Ishikawa (cell line): ENCODE results near the gene ZBTB47.

Source experiments
- CEBPB ChIP-seq: IDR thresholded peaks from 2 replicates; pipeline ENCODE4 v1.6.1; 2012
- CREB1 ChIP-seq: IDR thresholded peaks from 2 replicates; pipeline ENCODE4 v1.6.1; 2012; ENCODE audit warnings: low read depth
- EP300 ChIP-seq: IDR thresholded peaks from 2 replicates; pipeline ENCODE4 v1.6.1; 2012; ENCODE audit warnings: borderline replicate concordance
- REST ChIP-seq: IDR thresholded peaks from 2 replicates; pipeline ENCODE4 v1.6.1; 2012; ENCODE audit warnings: low read depth, mild to moderate bottlenecking
- TAF1 ChIP-seq: IDR thresholded peaks from 2 replicates; pipeline ENCODE4 v1.6.1; 2012; ENCODE audit warnings: low read depth, mild to moderate bottlenecking
- TCF12 ChIP-seq: IDR thresholded peaks from 2 replicates; pipeline ENCODE4 v1.6.1; 2012; ENCODE audit warnings: low read depth
- YY1 ChIP-seq: IDR thresholded peaks from 2 replicates; pipeline ENCODE4 v1.6.1; 2012; ENCODE audit warnings: low read depth
- ZBTB7A ChIP-seq: IDR thresholded peaks from 2 replicates; pipeline ENCODE4 v1.6.1; 2012; ENCODE audit warnings: low read depth
- TF ChIP-seq, protein P1 (sequence below): IDR thresholded peaks from 2 replicates; pipeline ENCODE4 v1.6.1; 2012

- TF ChIP-seq REST (no peak), CREB1 (no peak), TAF1 (no peak), TCF12 (no peak), EP300 (no peak), ZBTB7A (no peak), YY1 (no peak), CEBPB (no peak)
- TF ChIP-seq, protein P1, sequence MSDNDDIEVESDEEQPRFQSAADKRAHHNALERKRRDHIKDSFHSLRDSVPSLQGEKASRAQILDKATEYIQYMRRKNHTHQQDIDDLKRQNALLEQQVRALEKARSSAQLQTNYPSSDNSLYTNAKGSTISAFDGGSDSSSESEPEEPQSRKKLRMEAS = no peak
Observed at GRCh38 chr3:42637001-42637400, 16.5 kb upstream of the ZBTB47 start.
